ENCODE measurements around the gene ASB3.
A peak's percentile ranks its signal among the peaks of the same experiment; 100 is the strongest.
"Not testable (repeated sequence)": the region's sequence is repeated elsewhere in the genome, so short reads cannot be mapped to it uniquely, and the experiment has no call there.

Gene ASB3

DNA sequence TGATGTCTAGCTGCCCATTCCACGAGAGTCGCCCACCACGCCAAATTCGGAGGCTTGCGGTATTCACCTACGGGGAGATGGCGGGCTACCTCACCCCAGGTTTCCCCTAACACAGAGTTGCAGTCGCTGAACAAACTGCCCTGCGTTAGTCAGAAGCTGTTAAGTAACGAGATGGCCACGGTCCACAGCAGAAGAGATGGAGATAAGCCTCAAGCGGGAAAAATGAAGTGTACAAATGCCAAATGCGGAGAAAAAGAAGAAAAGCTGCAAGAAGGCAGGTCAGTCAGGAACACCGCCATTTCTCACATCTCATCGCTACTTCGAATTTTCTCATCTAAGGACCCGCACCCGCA lies 425 bp downstream of the ASB3 start:
- no peak for DNase-seq (ENCODE audit: low read depth in 2 of 2)

DNA sequence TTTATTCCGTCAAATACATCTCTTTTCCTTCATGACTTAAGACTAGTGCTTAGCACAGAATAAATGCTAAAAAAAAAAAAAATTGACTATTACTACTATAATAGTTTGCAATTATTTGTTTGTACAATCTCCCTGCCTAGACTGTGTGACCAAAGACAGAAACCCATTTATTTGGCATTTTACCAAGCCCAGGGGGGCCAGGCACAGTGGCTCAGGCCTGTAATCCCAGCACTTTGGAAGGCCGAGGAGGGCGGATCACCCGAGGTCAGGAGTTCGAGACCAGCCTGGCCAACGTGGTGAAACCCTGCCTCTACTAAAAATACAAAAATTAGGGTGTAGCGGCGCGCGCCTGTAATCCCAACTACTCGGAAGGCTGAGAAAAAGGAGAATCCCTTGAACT lies 1.4 kb downstream of the ASB3 start:
- no peak for DNase-seq (ENCODE audit: low read depth in 2 of 2)

DNA sequence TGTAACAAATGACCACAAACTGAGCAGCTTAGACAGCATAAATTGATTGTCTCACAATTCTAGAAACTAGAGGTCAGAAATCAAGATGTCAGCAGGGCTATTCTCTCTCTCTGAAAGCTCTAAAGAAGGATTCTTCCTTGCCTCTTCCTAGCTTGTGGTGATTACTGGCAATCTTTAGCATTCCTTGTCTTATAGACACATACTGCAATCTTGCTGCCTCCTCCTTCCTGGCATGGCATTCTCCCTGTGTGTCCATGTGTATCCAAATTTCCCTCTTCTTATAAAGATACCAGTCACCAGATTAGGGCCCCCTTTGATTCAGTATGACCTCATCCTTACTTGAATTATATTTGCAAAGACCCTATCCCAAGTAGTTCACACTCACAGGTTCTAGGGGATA lies 2.3 kb downstream of the ASB3 start:
- DNase-seq (ENCODE audit: low read depth in 2 of 2) = no peak

DNA sequence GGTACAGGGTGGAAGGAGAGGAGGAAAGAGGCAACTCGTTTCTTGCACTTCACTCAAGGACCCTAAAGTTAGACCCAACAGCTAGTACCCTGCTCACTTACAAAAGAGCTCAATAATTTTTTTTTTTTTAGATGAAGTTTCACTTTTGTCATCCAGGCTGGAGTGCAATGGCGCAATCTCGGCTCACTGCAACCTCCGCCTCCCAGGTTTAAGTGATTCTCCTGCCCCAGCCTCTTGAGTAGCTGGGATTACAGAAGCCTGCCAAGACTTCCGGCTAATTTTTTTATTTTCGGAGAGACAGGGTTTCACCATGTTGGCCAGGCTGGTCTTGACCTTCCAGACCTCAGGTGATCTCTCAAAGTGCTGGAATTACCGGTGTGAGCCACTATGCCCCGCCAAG lies 4.1 kb downstream of the ASB3 start:
- DNase-seq (ENCODE audit: low read depth in 2 of 2) = no peak

DNA sequence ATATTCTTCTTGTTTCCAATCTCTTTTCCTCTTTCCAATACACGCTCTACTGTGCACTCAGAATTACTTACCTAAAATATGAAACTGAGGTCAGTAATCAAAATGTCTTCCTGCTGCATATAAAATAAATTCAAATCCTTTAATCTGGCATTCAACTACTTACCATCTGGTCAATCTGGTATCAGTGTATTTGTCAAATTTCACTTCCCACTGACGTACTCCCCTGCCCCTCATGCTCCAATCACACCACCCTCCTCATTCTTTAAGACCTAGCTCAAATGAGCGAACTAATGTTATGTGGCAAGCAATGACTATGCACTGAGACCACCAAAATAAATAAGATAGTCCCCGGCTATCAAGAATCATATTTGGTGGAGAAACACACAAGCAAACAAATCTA lies 6.7 kb downstream of the ASB3 start:
- no peak for DNase-seq (ENCODE audit: low read depth in 2 of 2)

DNA sequence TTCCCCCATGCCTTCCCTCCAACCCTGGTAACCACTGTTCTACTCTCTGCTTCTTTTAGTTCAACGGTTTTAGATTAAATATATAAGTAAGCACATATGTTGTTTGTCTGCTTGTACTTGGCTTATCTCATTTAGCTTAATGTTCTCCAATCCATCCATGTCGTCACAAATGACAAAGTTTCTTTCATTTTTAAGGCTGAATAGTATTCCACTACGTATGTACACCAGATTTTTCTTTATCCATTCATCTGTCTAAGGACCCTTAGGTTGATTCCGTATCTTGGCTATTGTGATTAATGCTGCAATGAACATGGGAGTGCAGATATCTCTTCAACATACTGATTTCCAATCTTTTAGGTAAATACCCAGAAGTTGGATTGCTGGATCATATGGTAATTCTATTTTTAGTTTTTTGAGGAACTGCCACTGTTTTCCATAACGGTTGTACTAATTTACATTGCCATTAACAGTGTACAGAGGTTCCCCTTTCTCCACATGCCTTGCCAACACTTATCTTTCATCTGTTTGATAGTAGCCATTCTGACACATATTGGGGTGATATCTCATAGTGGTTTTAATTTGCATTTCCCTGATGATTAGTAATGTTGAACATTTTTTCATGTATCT lies 8.1 kb downstream of the ASB3 start:
- no peak for DNase-seq (ENCODE audit: low read depth in 2 of 2)

DNA sequence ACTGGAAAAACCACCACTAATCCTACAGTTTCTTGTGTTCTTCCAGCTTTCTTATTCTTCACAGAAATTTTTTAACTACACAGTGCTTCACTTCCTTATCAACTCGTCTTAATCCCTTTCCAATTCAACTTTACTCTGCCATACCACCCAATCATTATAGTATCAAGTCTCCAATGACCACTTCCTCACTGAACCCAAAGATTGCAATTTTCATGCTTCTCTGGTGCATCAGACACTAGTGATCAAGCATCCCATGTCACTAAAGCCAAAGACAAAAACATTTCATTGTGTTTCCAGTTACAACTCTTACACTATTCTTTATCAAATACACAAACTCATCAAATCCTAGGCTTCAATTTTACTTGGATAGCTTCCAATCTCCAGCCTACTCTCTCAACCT lies 9.6 kb downstream of the ASB3 start:
- no peak for DNase-seq (ENCODE audit: low read depth in 2 of 2)

DNA sequence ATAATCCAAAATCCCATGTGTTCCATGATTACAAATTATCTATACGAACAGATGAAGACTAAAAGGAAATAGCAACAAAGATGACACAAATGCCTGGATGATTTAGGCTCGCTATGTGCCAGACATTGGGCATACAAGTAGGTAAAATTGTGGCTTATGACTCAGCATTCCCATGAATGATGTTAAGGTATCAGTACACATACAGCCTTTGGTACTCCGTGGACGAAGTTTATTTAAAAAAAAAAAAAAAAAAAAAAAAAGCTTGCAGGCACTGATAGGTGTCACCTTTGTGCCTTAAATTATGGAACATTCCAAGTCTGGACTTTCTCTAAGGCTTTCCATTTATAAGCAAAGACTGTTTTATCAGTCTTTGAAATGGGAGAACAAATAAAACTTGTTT lies 16.5 kb downstream of the ASB3 start:
- DNase-seq (ENCODE audit: low read depth in 2 of 2) = no peak

DNA sequence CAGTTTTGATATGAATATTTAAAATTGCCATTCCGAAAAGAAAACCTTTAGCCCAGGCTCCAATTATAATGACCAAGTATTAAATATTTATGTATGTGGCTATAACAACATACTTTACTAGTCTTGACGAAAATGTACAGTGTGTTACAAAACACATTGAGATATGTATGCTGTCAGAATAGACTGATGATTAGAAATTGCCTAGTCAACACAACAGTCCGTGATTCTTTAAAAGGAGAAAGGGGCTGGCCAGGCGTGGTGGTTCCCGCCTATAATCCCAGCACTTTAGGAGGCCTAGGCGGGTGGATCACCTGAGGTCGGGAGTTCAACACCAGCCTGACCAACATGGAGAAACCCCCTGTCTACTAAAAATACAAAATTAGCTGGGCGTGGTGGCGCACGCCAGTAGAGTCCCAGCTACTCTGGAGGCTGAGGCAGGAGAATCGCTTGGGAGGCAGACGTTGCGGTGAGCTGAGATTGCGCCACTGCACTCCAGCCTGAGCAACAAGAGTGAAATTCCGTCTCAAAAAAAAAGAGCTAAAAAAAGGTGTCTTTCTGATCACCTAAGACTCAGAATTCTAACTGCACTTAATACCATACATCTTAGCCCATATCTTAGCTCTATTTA lies 17.3 kb downstream of the ASB3 start:
- DNase-seq (ENCODE audit: low read depth in 2 of 2) = no peak

DNA sequence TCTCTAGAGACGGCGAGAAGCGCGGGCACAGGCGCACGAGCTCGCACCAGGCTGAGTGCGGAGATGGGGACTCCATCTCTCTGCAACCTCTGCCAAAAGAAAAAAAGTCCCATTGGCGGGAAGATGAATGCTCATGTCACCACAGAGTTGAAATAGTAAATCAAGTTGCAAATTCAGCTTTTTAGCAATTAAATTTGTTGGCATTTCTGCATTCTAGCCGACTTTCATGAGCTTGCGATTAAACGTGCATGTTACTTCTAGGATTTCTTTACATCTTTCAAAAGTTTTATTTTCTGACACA lies 18.6 kb downstream of the ASB3 start:
- no peak for DNase-seq (ENCODE audit: low read depth in 2 of 2)

DNA sequence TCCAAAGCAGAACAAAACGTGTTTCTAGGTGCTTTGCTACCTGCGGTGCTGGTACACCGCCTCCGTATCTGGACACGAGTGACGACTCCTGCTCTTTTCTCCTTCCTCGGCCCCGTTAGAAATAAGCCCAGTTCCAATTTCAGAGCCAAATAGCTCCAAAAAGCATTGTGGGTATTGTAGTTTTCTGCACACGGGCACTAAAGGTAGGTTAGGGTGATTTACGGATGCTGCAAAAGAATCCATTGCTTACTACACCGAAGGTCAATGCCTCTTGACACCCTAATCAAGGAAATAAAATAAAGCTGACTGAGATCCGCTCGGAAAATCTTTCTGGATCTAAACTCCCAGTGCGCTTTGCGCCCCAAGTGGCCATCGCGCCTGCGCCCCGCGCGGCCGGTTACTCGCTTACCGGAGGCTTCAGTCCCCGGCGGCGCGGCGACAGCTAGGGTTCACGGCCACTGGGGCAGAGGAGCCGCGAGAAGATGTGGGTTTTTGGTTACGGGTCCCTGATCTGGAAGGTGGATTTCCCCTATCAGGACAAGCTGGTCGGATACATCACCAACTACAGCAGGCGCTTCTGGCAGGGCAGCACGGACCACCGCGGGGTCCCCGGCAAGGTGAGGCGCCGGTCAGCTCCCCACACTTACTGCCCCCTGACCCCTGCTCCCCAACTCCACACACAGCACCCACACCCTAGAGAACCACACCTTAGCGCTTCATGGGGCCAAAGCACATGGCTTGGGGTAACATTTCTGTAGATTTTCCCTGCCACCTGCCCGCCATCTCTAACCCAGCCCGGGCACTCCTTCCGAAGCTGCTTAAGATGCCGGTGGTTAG lies 19.1 kb downstream of the ASB3 start, which contains the start of gene CHAC2:
CHAC2 (plus strand) TSS at position 400 of the 837 bp plus-strand sequence; CDS start at position 483, 83 bp downstream.
- peak; percentile 71 to 82 for DNase-seq (ENCODE audit: low read depth in 2 of 2)

DNA sequence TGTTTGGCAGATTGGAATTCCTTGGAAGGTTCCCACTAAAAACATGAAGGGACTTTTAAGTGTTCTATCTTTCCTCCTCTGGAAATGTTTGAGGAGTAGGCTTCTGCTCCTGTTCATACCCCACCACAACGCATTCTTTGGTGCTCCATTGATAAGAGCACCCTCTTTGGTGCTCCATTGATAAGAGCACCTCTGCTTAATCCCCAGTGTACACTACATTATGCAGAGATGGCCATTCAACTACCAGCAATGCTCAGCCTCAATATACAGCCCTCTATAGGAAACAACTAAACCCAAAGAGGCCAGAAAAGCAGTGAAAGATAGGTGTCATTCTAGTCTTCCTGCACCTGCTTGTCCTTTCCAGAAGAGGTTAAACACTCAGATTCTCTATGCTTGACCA lies 21.0 kb downstream of the ASB3 start:
- DNase-seq (ENCODE audit: low read depth in 2 of 2) = no peak

DNA sequence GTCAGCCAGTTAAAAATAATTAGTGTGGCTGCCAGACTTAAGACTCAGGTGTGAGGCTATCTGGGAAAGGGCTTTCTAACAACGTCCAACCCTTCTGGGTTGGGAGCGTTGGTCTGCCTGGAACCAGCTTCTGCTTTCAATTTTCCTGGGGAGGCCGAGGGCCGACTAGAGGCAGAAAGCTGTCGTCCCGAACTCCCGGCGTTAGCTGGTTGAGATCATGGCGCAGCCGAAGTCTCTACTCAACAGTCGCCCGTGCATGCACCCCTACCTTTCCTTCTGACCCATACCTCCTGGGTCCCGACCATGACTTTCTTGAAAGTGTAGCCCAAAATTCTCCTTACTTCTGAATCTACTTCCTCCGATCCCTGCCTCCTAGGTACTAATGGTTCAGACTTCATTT lies 29.5 kb downstream of the ASB3 start:
- not testable (repeated sequence) for DNase-seq (ENCODE audit: low read depth in 2 of 2)

DNA sequence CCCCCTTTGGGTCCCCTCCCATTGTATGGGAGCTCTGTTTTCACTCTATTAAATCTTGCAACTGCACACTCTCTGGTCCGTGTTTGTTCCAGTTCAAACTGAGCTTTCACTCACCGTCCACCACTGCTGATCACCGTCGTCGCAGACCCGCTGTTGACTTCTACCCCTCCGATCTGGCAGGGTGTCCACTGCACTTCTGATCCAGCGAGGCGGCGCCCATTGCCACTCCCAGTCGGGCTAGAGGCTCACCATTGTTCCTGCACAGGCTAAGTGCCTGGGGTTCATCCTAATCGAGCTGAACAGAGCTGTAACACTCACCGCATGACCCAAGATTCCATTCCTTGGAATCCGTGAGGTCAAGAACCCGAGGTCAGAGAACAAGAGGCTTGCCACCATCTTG lies 30.1 kb downstream of the ASB3 start:
- DNase-seq (ENCODE audit: low read depth in 2 of 2) = no peak

DNA sequence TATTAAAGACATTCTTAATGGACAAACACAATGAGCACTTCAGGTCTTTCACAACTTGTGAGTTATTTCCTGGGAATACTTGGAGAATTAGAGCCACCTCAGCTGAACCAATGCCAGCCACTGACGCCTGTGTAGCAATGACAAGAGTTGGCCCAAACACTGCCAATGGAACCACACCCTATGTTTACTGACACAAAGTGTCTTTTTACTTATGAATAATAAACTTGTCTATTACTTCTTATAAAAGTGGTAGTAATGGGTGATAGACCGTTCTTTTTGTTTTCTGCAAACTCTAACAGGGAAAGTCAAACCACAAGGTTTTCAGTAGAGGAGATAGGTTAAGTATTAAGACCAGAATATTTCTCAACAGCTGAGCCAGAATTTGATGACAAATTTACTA lies 31.6 kb downstream of the ASB3 start:
- DNase-seq (ENCODE audit: low read depth in 2 of 2) = no peak

DNA sequence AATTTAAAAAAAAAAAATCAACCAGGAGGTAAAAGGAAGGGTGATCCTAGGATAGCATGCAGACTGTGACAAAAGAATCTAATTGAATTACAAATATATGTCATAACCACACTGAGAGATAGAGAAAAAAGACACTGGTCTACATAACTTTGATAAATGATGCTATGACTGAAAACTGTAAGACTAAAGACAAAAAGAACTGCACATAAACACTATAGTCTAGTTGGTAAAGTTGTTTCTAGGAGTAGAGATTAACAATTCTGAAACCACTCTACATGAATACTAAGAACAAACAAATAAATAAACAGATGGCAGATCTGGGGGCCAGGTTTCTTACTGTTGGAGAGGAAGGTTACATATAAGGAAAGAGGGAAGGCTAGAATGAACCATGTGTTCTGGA lies 33.7 kb downstream of the ASB3 start:
- no peak for DNase-seq (ENCODE audit: low read depth in 2 of 2)

DNA sequence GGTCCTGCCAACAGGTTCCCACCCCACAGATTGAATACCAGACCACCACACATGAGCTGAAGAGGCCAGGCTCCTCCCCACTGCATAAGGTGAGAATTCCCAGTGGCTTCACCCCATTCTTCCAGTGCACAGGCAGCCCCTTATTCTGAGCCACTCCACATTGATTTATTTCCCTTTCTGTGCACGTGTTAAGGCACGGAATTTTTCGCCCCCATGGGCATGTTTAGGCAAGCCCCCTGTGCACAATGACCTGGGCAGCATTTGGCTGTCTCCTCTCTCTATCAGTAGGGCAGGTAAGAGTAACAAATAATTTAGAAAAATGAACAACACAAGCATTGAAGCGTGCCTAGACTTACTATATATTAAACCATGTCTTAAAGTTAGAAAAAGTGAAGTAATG lies 34.4 kb downstream of the ASB3 start:
- no peak for DNase-seq (ENCODE audit: low read depth in 2 of 2)

DNA sequence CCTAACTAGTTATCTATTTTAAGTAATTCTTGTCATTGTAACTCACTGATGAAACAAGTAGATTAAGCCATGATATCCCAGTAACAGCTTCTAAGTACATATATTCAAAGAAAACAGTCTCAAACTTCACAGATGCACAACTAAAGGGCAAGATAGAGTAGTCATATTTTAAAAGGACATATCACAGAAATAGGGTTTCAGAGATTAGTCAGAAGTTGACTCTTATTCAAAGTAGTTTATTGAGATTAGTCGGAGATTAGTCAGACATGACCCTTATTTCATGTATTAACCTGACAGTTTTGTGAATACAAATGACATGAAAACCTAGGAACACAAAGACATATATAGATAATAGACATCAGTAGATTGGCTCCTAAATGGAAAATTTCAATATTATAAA lies 35.0 kb downstream of the ASB3 start:
- no peak for DNase-seq (ENCODE audit: low read depth in 2 of 2)

DNA sequence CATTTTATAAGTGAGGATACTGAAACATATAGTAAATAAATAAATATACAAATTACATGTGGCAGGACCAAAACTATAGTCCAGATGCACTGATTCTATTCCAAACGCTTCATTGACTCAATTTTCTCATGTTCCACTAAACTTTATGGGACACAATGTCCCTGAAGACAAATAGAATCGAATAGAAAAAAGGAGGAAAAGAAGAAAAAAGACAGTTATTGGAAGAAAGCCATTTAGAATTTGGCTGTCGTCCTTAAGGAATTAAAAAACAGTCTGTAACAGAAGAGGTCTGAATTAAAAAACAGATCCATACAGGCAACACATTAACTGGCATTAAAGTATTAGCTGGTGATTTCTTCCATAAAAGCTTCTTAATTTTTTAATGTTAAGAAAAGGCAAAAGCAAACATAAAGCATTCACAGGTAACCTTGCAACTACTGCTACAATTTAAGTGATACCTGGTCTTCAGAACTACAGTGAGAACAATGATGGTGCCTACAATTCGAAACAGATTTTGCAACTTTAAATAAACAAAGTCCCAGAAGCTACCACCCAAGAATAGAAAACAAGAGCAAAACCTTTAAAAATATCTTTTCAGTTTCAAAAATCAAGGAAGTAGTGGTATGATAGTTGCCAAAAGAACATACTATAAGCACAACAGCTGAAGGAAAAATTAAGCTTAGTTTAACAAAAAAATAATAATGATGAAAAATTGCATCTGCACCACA lies 36.5 kb downstream of the ASB3 start:
- DNase-seq (ENCODE audit: low read depth in 2 of 2) = no peak

DNA sequence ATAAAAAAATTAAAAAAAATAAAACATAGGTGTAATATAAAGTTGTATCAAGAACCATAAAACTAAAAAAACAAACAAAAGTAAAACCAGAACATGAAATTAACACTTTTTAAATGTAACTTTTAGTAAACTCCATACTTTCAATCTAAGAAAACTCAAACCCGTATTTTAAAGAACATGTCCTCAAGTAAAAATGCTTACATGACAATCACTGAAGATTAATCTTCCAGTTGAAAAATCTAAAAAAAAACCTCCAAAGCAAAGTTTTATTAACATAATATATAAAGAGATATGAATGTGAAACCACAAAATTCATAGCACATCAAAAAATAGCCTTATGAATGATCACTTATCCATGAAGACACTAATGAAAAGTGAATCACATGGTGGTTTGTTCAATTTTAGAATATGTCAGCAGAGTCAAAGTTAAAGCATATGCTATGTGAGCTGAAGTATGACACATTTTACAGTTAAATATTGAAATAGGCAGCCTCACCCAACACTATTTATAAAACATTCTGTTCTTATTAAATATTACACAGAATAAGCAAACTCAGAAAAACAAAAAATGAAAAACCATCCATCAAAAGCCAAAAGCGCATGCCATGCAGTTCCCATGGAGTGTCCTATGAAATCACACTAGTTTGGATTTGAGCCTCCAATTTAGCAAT lies 42.2 kb downstream of the ASB3 start:
- DNase-seq (ENCODE audit: low read depth in 2 of 2) = no peak

DNA sequence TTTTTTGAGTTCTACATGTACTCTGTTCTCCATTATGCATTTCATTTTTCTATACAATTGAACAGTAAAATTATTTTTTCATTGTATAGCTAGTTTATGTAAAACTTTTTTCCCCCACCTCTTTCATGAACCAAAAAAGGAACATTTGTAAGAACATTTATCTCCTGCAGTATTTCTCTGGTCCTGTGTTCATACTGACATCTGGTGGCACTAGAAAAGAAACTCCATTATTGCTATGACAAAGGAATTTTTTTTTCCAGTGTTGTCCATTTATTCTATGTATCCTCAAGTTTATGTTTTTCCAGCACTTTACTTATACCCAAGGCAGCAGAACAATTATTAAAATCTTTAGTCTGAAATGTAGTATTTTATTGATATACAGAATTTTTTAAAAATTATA lies 46.6 kb downstream of the ASB3 start:
- no peak for DNase-seq (ENCODE audit: low read depth in 2 of 2)

DNA sequence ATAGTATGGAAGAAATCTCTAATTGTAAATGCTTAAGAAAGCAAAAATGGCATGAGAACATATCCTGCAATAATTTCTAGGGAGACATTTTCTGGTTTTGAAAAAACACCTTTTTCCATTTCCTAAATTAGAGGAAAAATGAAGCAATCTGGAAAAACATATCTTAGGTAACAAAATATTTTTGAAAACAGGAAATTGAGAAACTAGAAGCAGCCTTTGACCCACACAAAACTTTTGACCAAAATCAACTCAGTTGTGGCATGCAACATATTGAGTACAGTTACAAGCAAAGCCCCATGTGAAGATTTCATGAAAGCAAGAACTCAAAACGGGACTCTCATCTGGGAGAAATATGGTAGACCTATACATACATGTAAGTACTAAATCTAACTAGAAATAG lies 47.7 kb downstream of the ASB3 start:
- no peak for DNase-seq (ENCODE audit: low read depth in 2 of 2)
